NCI-H69 (cell line): ENCODE data around the gene SAC3D1.

Experiments
- DNase-seq: peaks from one replicate; lab custom pipeline; 2025; lab: John Stamatoyannopoulos, UW

Gene SAC3D1

GRCh38 chr11:65059959-65060824 is 19.2 kb downstream of the SAC3D1 start:
- DNase-seq, result no peak

DNA sequence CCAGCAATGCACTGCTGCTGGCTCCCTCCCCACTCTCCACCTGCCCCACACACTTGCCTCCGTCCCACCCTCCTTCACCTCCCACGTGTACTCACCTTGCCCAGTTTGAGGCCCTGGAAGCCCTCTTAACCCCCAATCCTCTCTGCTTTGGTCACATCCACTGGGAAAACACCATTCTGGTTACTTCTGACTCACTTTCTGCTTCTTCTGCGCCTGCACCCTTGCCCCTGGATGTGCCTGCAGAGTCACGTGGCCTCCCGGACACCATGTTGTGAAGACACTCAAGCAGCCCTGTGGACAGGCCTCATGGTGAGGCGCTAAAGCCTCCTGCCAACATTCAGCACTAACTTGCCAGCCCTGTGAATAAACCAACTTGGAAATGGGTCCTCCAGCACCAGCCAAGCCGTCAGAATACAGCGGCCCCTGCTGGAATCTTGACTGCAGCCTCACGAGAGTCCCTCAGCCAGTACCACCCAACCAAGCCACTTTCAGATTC is 20.0 kb downstream of the SAC3D1 start:
- DNase-seq, result no peak

- DNase-seq, result no peak
These were observed 22.5 kb downstream of the SAC3D1 start for GRCh38 chr11:65063532-65063931.

- no peak for DNase-seq
These were observed 23.8 kb downstream of the SAC3D1 start for GRCh38 chr11:65064847-65065240.

DNA sequence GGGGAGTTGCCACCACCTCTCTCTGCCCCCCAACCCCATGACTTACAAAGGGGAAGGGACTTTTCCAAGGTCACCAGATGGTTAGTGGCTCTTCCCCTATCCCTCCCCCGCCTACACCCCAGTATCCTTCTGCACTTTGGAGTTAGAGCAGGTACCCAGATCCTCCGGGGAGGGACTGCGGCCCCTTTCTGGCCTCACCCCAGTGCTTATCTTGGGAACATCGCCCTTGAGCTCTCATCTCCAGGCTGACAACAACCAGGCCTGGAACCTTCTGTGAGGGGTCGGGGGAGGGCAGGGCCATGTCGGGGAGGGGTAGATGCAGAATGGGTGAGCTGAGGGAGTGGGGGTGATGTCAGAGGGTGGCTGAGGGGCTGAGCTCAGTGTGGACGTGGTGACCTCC is 24.8 kb downstream of the SAC3D1 start:
- DNase-seq, result no peak

- peak; percentile 45 for DNase-seq
These were observed 25.3 kb downstream of the SAC3D1 start for GRCh38 chr11:65066315-65066714.

GRCh38 chr11:65066805-65067291 is 25.8 kb downstream of the SAC3D1 start:
- peak; percentile 96 for DNase-seq

DNA sequence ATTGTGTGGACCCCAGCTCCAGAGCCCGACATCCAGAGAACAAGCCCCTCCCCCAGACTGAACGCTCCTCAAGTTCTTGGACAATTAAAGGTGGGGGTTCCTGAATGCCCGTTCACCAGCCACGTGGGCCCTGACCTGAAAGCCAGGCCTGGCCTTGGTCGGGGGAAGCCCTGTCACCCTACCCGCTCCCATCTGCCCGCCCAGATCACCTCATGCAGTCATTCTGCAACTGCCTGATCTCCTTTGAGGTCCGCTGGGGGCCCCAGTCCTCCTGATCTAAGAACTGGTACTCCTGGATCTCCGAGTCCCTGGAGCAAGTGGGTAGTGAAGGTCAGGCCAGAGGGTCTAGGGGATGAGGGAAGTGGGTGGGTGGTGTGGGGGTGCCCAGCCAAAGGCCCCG is 26.4 kb downstream of the SAC3D1 start:
- no peak for DNase-seq

DNA sequence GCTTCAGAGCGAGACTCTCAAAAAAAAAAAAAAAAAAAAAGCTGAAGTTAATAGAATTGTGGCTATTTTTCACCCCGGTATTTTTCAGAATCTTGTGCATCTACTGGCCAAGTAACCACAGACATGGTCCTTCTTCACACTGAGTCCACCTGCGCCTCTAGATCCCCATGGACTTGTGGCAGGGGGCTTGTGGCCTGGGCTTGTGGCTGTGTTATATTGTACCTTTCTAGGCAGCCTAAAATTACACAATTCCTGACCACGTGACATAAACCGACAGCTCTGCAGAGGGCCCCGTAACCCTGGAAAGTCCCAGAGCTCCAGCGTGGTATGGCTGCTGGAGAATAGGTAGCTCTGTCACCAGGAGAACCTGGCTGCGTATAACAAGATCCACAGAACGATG is 28.2 kb downstream of the SAC3D1 start:
- DNase-seq, result no peak

DNA sequence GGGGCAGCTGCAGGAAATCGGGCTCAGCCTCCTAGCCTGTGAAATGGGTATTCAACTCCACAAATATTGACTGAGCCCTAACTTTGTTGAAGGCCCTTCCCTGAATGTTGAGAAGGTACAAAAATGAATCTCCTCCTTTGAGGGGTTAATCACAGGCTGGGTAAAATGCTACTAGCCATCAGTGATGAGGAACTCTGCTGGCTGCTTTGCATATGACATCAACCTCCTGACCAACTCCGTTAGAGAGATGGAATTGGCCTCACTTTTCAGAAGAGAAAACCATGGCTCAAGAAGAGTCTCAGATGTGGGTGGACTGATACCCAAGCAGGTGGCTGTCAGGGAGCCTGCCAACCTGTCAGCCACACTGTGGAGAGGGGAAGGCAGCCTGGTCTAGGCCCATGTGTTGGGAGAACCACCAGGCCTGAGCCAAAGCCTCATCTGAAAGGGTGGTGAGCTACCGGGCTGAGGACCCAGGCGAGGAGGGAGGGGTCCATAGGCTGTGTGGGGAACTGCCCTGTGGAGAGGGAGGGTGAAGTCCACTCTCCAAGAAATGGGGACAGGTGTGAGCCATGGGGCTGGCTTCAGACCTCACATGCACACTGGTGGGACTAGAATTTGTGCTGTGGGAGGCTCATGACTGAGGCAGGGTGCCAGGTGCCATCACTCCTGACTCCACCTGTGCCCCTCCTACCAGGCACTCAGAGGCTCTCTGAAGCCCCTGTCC is 31.1 kb downstream of the SAC3D1 start:
- DNase-seq, result no peak

- DNase-seq, result no peak
These were observed 31.6 kb downstream of the SAC3D1 start for GRCh38 chr11:65072631-65072966.

GRCh38 chr11:65077451-65077850 is 36.4 kb downstream of the SAC3D1 start:
- peak; percentile 23 for DNase-seq

- DNase-seq, result peak; percentile 62
These were observed 37.1 kb downstream of the SAC3D1 start for GRCh38 chr11:65078151-65078550.

DNA sequence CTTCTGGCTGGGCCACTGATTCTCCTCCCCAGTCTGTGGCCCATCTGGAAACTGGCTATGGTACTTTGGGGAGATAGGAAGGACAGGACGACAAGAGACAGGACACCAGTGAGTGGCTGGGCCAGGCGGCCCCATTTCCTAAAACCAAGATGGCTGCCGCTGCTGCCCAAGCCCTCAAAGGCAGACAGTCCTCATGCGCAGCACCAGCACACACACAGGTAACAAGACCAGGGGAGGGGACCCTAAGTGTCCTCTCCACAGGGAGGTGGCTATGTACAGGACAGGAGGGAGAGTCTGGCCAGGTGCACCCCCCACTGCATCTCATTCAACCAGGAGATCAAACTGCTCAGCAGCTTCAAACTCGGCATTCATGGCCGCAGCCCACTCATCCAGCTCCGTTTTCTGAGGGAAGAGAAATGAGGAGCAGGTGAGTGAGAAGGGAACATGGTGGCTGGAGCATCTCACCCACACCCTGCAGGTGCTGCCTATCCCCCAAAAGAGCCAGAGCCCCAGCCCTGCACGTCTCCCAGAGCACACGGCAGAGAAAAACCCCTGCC is 37.9 kb downstream of the SAC3D1 start:
- DNase-seq, result no peak

GRCh38 chr11:65083134-65083833 is 42.3 kb downstream of the SAC3D1 start:
- DNase-seq, result no peak

DNA sequence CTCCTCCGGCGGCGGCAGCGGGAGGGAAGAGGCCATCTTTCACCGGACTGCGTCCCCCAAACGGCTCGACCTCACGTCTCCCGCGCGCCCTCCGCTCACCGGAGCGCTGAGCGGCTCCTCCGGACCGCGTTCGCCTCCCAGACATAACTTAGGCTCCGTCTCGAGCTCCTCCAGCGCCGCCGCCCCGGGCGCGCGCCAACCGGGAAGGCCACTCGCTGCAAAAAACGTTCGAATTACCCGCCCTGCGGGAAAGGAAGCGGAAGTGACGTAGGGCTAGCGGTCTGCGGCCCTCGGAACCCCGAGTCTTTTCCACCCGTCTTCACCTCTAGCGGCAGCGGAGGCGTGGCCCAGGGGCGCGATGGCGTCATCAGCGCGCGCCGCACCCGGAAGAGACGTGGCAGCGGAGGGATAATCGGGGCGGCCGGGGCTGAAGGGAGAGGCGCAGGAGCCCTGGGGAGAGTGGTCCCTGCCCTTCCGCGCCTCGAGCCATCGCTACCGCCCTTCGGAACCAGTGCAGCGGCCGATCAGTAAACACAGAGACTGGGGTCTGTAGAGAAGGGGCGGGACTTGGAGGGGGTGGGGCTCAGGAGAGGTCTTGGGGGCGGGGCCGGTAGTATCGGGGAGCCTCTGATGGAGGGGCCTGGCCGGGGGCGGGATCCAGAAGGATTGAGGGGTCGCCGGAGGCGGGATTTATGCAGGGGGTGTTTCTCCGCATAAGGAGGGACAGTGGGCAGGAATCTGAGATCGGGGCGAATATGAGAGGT is 43.0 kb downstream of the SAC3D1 start, which contains the start of the genes CDCA5 and ZFPL1:
TSS of gene CDCA5 (minus strand) at position 207 of the 764 bp plus-strand sequence. CDS start at position 145, 62 bp downstream.
TSS of gene ZFPL1 (plus strand) at position 389 of the 764 bp plus-strand sequence. CDS start 477 bp downstream, outside the sequence.
- DNase-seq, result peak; percentile 98

DNA sequence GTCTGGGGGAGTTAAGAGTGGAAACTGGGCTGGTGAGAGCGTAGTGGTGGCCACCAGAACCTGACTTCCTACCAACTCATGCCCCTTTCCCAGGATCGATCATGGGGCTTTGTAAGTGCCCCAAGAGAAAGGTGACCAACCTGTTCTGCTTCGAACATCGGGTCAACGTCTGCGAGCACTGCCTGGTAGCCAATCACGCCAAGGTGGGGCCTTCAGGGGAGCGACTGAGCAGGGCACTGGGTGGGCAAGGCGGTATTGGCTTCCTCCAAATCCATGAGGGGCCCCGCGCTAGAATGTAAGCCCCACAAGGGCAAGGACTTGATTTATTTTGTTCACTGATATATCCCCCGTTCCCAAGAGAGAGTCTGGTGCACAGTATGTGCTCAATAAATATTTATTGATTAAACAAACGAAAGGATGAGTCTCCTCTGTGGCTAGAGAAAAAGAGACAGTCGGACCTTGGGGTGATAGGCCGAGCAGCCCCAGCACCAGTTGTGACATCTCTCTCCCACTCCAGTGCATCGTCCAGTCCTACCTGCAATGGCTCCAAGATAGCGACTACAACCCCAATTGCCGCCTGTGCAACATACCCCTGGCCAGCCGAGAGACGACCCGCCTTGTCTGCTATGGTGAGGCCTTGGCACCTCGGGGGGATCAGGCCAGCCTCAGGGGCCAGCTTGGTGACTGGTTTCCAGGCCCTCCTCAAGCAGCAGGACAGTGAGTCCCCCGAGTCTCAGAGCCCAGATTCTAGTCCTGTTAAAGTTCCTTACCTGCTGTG is 43.8 kb downstream of the SAC3D1 start:
- DNase-seq, result no peak

GRCh38 chr11:65085446-65085845 is 44.4 kb downstream of the SAC3D1 start:
- DNase-seq, result no peak

GRCh38 chr11:65086809-65087208 is 45.8 kb downstream of the SAC3D1 start:
- DNase-seq, result no peak

- no peak for DNase-seq
These were observed 46.2 kb downstream of the SAC3D1 start for GRCh38 chr11:65087216-65087615.
